GM10248 (cell line): ENCODE results near the gene ELOVL2.

ENCODE experiments used
- CTCF ChIA-PET: fragments of 300-600 bp; sonication (Branson Sonifier 250); formaldehyde crosslinking; extraction: SDS; loops from one replicate; lab custom pipeline; 2021; ENCODE audit warnings: antibody characterized with exemption; lab: Yijun Ruan, JAX
- POLR2A ChIA-PET: fragments of 350-650 bp; sonication (Branson Sonifier 250); formaldehyde crosslinking; extraction: SDS; loops from one replicate; lab custom pipeline; 2020; ENCODE audit warnings: antibody characterized with exemption; lab: Yijun Ruan, JAX
- DNase-seq: peaks from one replicate; pipeline ENCODE4 v3.0.0; 2012; ENCODE audit errors: extremely low spot score
- TF ChIP-seq, protein P1 (sequence below): IDR thresholded peaks from 2 replicates; pipeline ENCODE4 v1.5.1; 2012; ENCODE audit warnings: mild to moderate bottlenecking, low read depth; ENCODE audit errors: extremely low read depth, missing control alignments, control extremely low read depth

The ELOVL2 gene

DNA sequence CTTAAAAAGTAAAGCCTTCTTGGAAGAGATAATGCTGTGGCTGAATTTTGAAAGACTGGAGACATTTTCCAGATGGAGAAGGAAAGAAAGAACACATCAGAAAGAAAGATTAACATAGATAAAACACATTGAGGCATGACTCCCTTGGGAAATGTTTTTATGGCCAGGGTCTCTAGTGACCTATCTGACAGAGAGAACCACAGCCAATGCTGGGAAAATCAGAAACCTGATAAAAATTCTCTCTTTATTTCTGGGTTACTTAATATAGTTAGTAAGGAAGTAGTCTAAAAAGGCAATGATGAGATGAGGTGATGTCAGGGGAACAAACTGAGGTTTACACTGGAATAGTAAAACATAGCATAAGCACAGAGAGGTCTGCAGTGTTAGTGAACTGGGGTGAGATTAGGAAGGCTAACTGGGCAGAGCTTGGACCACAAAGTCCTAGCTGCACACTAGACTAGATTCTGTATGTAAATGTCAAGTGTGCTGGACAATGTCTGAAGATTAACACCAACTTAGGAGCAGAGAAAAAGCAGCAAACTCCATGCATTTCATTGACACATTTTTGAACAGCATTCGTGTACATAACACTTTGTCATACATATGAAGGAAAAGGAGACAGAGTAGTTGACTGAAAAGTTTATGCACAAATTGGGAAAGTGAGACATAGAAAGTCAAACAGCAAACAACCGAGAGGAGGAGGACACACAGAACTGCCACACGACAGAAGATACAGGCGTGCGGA, 31.0 kb downstream of the ELOVL2 start:
- ChIA-PET CTCF (no interaction called here), POLR2A (no interaction called here)
- DNase-seq: no peak
- TF ChIP-seq, protein P1, sequence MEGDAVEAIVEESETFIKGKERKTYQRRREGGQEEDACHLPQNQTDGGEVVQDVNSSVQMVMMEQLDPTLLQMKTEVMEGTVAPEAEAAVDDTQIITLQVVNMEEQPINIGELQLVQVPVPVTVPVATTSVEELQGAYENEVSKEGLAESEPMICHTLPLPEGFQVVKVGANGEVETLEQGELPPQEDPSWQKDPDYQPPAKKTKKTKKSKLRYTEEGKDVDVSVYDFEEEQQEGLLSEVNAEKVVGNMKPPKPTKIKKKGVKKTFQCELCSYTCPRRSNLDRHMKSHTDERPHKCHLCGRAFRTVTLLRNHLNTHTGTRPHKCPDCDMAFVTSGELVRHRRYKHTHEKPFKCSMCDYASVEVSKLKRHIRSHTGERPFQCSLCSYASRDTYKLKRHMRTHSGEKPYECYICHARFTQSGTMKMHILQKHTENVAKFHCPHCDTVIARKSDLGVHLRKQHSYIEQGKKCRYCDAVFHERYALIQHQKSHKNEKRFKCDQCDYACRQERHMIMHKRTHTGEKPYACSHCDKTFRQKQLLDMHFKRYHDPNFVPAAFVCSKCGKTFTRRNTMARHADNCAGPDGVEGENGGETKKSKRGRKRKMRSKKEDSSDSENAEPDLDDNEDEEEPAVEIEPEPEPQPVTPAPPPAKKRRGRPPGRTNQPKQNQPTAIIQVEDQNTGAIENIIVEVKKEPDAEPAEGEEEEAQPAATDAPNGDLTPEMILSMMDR: no peak

DNA sequence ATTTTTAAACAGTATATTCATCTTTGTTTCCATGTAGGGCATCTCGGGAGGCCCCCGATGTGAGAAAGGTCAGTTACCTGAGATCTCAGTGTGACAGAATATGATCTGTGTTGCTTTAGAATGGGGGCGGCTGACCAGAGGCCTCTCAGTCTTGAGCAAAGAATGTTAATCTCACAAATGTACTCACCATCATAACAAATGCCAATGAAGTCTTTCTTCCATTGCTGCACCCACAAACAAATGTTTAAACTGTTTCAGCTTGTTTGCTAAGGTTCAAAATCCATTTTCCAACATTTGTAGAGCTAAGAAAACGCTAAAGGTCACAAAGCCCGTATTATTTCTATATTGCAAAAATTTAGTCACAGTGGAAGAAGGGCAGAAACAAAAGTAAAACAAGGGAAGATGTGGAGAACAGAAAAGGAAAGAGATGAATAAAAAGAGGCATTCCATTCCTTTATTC, 31.8 kb downstream of the ELOVL2 start:
- TF ChIP-seq, protein P1: no peak
- ChIA-PET POLR2A (no interaction called here), CTCF (interaction anchor here (1.3 to 1.7 kb wide), 5 partner anchors 8 to 61 kb away, joined by 5 to 9 read pairs (median 6); no protein-coding TSS in a partner anchor)
- no peak for DNase-seq

DNA sequence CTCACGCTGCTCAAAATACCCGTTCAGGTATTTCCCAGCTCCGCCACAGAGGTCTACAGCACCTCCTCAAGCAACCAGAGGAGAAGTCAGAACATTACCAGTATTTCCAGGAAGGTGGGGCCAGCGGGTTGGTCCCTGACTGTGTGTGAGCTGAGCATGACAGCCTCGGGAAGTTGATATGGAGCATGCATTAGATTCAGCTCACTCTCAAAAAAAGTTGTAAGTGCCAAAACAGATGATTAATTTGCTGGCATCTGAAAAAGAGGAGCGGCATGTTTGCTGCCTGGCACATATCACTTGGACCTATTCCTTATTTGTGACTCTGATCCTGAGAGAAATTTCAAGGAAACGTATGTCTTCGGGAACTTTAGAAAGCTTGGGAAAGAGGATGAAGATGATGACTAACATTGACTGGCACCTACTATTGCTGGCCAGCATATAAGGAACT, 32.3 kb downstream of the ELOVL2 start:
- DNase-seq: no peak
- POLR2A ChIA-PET: no interaction called here
- TF ChIP-seq, protein P1: no peak
- CTCF ChIA-PET: interaction anchor here (0.8 to 1.7 kb wide), 7 partner anchors 9 to 61 kb away, joined by 3 to 9 read pairs (median 5); no protein-coding TSS in a partner anchor

DNA sequence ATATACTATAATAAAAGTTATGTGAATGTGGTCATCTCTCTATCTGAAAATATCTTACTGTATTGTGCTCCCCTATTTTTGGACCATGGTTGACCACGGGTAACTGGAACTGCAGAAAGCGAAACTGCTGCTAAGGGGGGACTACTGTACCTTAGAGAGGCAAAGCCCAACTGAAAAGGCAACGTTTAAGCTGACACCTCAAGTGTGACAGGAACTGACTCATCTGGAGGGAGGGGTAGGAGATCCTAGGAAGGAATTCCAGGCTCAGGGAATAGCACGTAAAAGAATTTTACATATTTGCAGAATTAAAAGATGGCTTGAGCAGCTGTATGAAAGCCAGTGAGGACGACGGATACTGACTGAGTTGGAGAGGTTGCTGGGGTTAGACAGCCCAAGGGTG, 34.8 kb downstream of the ELOVL2 start:
- ChIA-PET POLR2A (no interaction called here), CTCF (no interaction called here)
- TF ChIP-seq, protein P1: no peak
- no peak for DNase-seq

DNA sequence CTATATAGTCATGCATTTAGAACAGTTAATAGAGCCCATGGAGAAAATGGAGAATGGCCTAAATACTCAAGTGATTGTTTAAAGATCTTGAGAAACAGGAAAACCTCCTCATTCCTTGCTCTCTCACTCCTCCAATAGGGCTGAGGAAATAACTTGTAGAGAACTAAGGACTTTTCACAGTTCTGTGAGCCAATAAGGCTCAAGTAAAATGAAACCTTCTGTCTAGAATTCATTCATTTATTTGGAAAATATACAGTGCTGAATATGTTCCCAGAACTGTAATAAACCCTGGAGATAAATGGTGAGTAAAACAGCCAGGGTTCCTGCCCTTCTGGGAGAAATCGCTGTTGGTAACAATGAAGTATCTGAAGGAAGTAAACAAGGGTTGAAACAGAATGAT, 35.3 kb downstream of the ELOVL2 start:
- ChIA-PET CTCF (no interaction called here), POLR2A (no interaction called here)
- TF ChIP-seq, protein P1: no peak
- DNase-seq: no peak

DNA sequence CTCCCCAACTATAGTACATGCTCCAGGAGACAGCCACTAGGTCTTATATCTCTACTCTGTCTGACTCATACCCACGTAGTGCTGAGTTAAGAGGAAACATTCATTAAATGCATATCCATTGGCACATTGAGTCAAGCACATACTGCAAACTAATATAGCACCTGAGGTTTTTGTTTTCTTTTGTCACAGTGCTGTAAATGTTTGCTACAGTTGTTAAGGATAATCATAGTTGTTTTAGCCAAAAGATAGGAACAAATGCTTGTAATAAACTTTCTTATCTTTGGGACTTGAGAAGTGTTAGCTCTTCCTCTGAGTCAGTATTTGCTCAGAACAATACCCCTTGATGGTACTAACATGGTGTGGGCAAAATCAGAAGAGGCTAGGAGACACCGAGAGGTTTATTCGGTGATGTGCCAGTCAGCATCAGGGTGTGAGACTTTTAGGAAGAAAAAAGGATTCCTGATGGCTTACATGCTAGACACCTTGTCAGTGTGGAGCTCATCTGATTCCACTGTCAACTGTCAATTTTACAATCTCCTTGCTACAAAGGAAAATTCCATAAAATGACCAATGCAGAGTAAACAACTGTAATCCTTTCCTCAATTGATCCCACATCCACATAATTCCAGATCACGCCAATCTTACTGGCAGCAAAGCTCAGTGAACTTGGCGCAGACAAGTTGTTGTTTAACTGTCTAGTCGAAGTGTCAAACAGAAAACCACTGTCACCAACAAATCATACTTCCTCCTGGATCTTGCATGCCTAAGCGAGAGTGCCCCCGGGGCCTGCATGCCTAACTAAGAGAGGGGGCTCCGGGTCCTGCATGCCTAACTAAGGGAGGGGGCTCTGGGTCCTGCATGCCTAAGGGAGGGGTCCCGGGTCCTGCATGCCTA, 36.1 kb downstream of the ELOVL2 start:
- ChIA-PET CTCF (interaction anchor here (1.2 kb wide), 1 partner anchor 61 kb away, joined by 5 read pairs; no protein-coding TSS in a partner anchor), POLR2A (no interaction called here)
- TF ChIP-seq, protein P1: no peak
- DNase-seq: no peak
